HepG2 (cell line): ENCODE measurements around the gene ST6GAL2. TPM values are rescaled to one million over a fixed set of nuclear protein-coding genes. Genes with fewer than 3 reads are reported as not detected.

ENCODE experiments used
- ATAC-seq: fragments of 200-7000 bp; cut with Tn5 transposase; 3 replicates; pipeline ENCODE4 v1.9.1; 2020; ENCODE audit warnings: mild to moderate bottlenecking, moderate library complexity
- BruUV-seq: library from RNA; stranded (reverse); fragments of 400-500 nt; replicated peaks from 2 replicates; lab custom pipeline; 2021; lab: Mats Ljungman, UMichigan
- CTCF ChIA-PET: fragments of 300-600 bp; formaldehyde crosslinking; extraction: SDS; loops from one replicate; lab custom pipeline; 2021; ENCODE audit warnings: low total read pairs, inconsistent platforms, low intra/inter-chr PET ratio; lab: Yijun Ruan, JAX
- POLR2A ChIA-PET: fragments of 350-600 bp; sonication (Branson Sonifier 250); formaldehyde crosslinking; loops from one replicate; lab custom pipeline; 2020; ENCODE audit warnings: antibody characterized with exemption, inconsistent platforms; lab: Yijun Ruan, JAX
- DNase-seq: peaks from one replicate; pipeline ENCODE4 v3.0.0-alpha.2; 2015; ENCODE audit warnings: low spot score
- FAIRE-seq: peaks from 3 replicates; lab custom pipeline; 2011; peaks lifted over from hg19 to GRCh38; lab: Jason Lieb, UNC
- H2AFZ ChIP-seq: one replicate; pipeline ENCODE4 v1.6.1; 2011; ENCODE audit warnings: low read length, inconsistent platforms
- H3K27ac ChIP-seq: fragments of 300-600 bp; 3 replicates; pipeline ENCODE4 v1.8.0; 2011; ENCODE audit warnings: mixed run types, mild to moderate bottlenecking, mixed read lengths, low read length, inconsistent platforms; ENCODE audit not compliant: insufficient read depth; ENCODE audit errors: extremely low read length
- H3K27me3 ChIP-seq, 2 experiments: fragments of 200-600 bp in 1 of 2; 2 replicates in 1 of 2; 3 replicates in 1 of 2; pipeline versions ENCODE4 v1.6.0 to v1.8.0; 2011; ENCODE audit warnings: low read length in 2 of 2, mild to moderate bottlenecking in 2 of 2, moderate library complexity in 2 of 2, inconsistent platforms in 1 of 2; ENCODE audit not compliant: insufficient read depth in 2 of 2, control insufficient read depth in 1 of 2
- H3K36me3 ChIP-seq, 2 experiments: fragments of 200-600 bp in 1 of 2; replicated peaks in 1 of 2; 2 replicates in 1 of 2; 3 replicates in 1 of 2; pipeline versions ENCODE4 v1.5.1 to v1.8.0; 2011; ENCODE audit warnings: low read length in 2 of 2, inconsistent platforms in 1 of 2; ENCODE audit not compliant: insufficient read depth in 2 of 2, control insufficient read depth in 1 of 2
- H3K4me1 ChIP-seq: 2 replicates; pipeline ENCODE4 v1.5.1; 2012; ENCODE audit warnings: low read length, inconsistent platforms; ENCODE audit not compliant: insufficient read depth
- H3K4me2 ChIP-seq: 2 replicates; pipeline ENCODE4 v1.6.0; 2011; ENCODE audit warnings: low read depth, low read length, inconsistent platforms
- H3K4me3 ChIP-seq, 3 experiments: fragments of 200-600 bp in 1 of 3; sonication (generic), shearing (Covaris generic) in 1 of 3; replicated peaks in 1 of 3; 2 replicates each; pipeline ENCODE4 v1.5.1; 2011 to 2016; ENCODE audit warnings: low read length in 3 of 3, inconsistent platforms in 2 of 3, low read depth in 2 of 3, mild to moderate bottlenecking in 2 of 3, control low read depth in 1 of 3, mixed read lengths in 1 of 3; ENCODE audit not compliant: insufficient read depth in 1 of 3
- H3K79me2 ChIP-seq: one replicate; pipeline ENCODE4 v1.6.1; 2011; ENCODE audit warnings: low read length, inconsistent platforms; ENCODE audit not compliant: insufficient read depth
- H3K9ac ChIP-seq: 2 replicates; pipeline ENCODE4 v1.6.0; 2011; ENCODE audit warnings: mild to moderate bottlenecking, low read depth, low read length, inconsistent platforms; ENCODE audit not compliant: insufficient read depth
- H3K9me3 ChIP-seq: 2 replicates; pipeline ENCODE4 v1.5.1; 2012; ENCODE audit warnings: mild to moderate bottlenecking, low read length
- H4K20me1 ChIP-seq: 2 replicates; pipeline ENCODE4 v1.6.0; 2011; ENCODE audit warnings: inconsistent platforms, mild to moderate bottlenecking, low read length, moderate library complexity; ENCODE audit not compliant: insufficient read depth
- ETV5 ChIP-seq: IDR thresholded peaks from 2 replicates; pipeline ENCODE4 v1.6.1; 2018; ENCODE audit warnings: missing biosample characterization, missing genetic modification reagents, inconsistent platforms, borderline replicate concordance
- RAD51 ChIP-seq: fragments of 450-650 bp; IDR thresholded peaks from 2 replicates; pipeline ENCODE4 v1.6.1; 2016; ENCODE audit warnings: borderline replicate concordance
- TARDBP ChIP-seq: sonication (generic); formaldehyde crosslinking; IDR thresholded peaks from 2 replicates; pipeline ENCODE4 v1.8.0; 2022; ENCODE audit warnings: mild to moderate bottlenecking, missing genetic modification reagents
- TEAD3 ChIP-seq: optimal IDR thresholded peaks from 2 replicates; pipeline ENCODE3; 2016; ENCODE audit warnings: borderline replicate concordance
- ZNF256 ChIP-seq: sonication (generic); formaldehyde crosslinking; conservative IDR thresholded peaks from 2 replicates; pipeline ENCODE4 v1.4.0; 2020; ENCODE audit warnings: missing genetic modification reagents
- ZNF550 ChIP-seq: sonication (generic); formaldehyde crosslinking; IDR thresholded peaks from 2 replicates; pipeline ENCODE4 v1.4.0; 2020; ENCODE audit warnings: mild to moderate bottlenecking, missing genetic modification reagents, borderline replicate concordance
- ZNF841 ChIP-seq: sonication (generic); formaldehyde crosslinking; IDR thresholded peaks from 2 replicates; pipeline ENCODE4 v1.8.1; 2023; ENCODE audit warnings: missing genetic modification reagents, borderline replicate concordance
- ZSCAN21 ChIP-seq: sonication (generic); formaldehyde crosslinking; IDR thresholded peaks from 2 replicates; pipeline ENCODE4 v1.8.0; 2022; ENCODE audit warnings: mild to moderate bottlenecking, missing genetic modification reagents, moderate library complexity, borderline replicate concordance
- ZSCAN9 ChIP-seq: IDR thresholded peaks from 2 replicates; pipeline ENCODE4 v1.6.1; 2016; ENCODE audit warnings: borderline replicate concordance
- WGBS: methylation state at CpG from one replicate; pipeline ENCODE4 v1.1.6; 2017; ENCODE audit warnings: low lambda C conversion rate; 5-methylcytosine and 5-hydroxymethylcytosine counted together
- in situ Hi-C: cut with HindIII; loops from 2 replicates; pipeline ENCODE4 v1.10.0; 2017; ENCODE audit warnings: low pct_unique_long_range_greater_than_20kb; ENCODE audit not compliant: extremely low pct_ligation_motif_present
- intact Hi-C: fragments of 100-400 bp; cut with micrococcal nuclease; formaldehyde crosslinking; loops from one replicate; pipeline ENCODE4 v1.10.0; 2022; ENCODE audit not compliant: unreplicated experiment
- polyA plus RNA-seq, 8 experiments: library from polyadenylated mRNA; depleted of rRNA in 3 of 8; stranded (reverse) in 7 of 8; unstranded in 1 of 8; fragments of >200 nt; fragmentation: Illumina TruSeq in 4 of 8; extraction: Trizol in 4 of 8; gene quantifications; 2 replicates each; pipeline versions ENCODE4 v1.2.1 to v1.2.3, GENCODE V29; 2011 to 2016; ENCODE audit warnings: low read depth in 4 of 8, missing spikeins in 1 of 8, mixed read lengths in 1 of 8; ENCODE audit not compliant: insufficient read depth in 1 of 8
- total RNA-seq, 5 experiments: library from RNA; depleted of rRNA; stranded (reverse); fragments of >200 nt; fragmentation: Illumina TruSeq; extraction: Trizol; gene quantifications; 2 replicates each; pipeline ENCODE4 v1.2.3, GENCODE V29; 2016; ENCODE audit warnings: low read depth in 1 of 5
- TF ChIP-seq, protein P1 (sequence below): sonication (generic); formaldehyde crosslinking; IDR thresholded peaks from 2 replicates; pipeline ENCODE4 v1.4.0; 2020; ENCODE audit warnings: missing genetic modification reagents
- TF ChIP-seq, protein P2 (sequence below): IDR thresholded peaks from 2 replicates; pipeline ENCODE4 v1.6.1; 2016; ENCODE audit warnings: missing compliant biosample characterization, missing genetic modification reagents, borderline replicate concordance

ST6GAL2 gene
- total and polyA plus RNA-seq, 2 of the 13 experiments (the other 11 are each of a cell fraction or from before 2014, with no cell fraction given): not detected

DNA sequence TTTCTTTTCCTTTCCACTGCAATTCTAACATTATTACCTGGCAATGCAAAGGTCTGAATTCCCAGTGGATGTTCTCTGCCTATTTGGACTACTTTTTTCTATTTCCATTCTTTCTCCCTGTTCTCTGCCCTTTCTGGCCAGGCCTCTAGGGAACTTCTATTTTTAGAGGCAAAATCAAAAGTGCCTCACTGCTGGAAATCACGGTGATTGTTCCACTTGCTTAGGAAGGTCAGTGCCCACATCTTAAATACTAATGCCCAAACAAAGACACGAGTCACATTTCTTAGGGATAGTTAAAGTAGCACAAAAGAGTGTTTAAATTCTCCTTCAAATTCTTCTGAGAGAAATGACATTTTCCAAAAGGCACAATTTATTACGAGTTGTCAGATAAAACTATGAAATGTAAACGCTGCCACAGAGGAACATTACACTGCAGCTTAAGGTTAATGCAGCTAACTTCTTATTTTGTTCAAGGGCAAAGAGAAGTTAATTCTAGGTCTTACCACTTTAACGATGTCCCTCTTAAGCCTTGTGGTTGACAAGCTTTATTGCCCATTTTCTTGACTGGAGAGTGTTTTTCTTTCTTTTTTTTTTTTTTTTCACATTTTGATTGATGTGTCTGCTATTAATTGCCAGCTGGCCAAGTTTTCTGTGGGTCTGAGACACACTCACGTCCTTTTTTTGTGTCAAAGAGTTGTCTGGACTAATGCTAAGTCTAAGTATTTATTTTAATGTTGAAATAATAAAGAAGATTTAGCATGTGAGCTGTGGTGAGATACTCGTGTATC is 34.7 kb downstream of the ST6GAL2 start:
- Histone ChIP-seq H3K27me3 (peaks cover 0 to 4% of the 10 kb centered on the region in 2 experiments; a peak in 1 of 5 replicates), H2AFZ (no peak overlapping the region), H3K4me3 (no peak overlapping the region), H4K20me1 (no peaks in the 10 kb centered on the region), H3K4me2 (no peak overlapping the region), H3K27ac (no peak overlapping the region), H3K79me2 (no peaks in the 10 kb centered on the region), H3K9me3 (no peaks in the 10 kb centered on the region), H3K9ac (no peak overlapping the region), H3K4me1 (no peaks in the 10 kb centered on the region), H3K36me3 (no peaks in the 10 kb centered on the region)
- in situ Hi-C loops: no loop called here
- BruUV-seq: no TSS peak
- ATAC-seq (no peak), FAIRE-seq (no peak), DNase-seq (no peak)
- ChIA-PET CTCF (no interaction called here), POLR2A (no interaction called here)
- intact Hi-C loops: no loop called here
- WGBS: 3% methylated on average over 7 of the region's 7 CpGs
- TF ChIP-seq ZNF256 (no peak), TARDBP (CRISPR knock-in tag) (no peak), ZNF550 (CRISPR knock-in tag) (no peak), RAD51 (no peak), ZNF841 (no peak), TEAD3 (CRISPR knock-in tag) (no peak), ZSCAN9 (CRISPR knock-in tag) (no peak), ETV5 (no peak), ZSCAN21 (CRISPR knock-in tag) (no peak)
- TF ChIP-seq, protein P1, sequence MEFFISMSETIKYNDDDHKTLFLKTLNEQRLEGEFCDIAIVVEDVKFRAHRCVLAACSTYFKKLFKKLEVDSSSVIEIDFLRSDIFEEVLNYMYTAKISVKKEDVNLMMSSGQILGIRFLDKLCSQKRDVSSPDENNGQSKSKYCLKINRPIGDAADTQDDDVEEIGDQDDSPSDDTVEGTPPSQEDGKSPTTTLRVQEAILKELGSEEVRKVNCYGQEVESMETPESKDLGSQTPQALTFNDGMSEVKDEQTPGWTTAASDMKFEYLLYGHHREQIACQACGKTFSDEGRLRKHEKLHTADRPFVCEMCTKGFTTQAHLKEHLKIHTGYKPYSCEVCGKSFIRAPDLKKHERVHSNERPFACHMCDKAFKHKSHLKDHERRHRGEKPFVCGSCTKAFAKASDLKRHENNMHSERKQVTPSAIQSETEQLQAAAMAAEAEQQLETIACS (CRISPR knock-in tag): no peak
- TF ChIP-seq, protein P2, sequence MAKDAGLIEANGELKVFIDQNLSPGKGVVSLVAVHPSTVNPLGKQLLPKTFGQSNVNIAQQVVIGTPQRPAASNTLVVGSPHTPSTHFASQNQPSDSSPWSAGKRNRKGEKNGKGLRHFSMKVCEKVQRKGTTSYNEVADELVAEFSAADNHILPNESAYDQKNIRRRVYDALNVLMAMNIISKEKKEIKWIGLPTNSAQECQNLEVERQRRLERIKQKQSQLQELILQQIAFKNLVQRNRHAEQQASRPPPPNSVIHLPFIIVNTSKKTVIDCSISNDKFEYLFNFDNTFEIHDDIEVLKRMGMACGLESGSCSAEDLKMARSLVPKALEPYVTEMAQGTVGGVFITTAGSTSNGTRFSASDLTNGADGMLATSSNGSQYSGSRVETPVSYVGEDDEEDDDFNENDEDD (CRISPR knock-in tag): no peak
